GM23338 (cell line): Measurements from ENCODE around the gene KMT2C.
"Not testable (repeated sequence)": the region's sequence is repeated elsewhere in the genome, so short reads cannot be mapped to it uniquely, and the experiment has no call there.

Experiments used
- CREB1 ChIP-seq: fragments of 250-450 bp; sonication (Bioruptor Pico); IDR thresholded peaks from 2 replicates; pipeline ENCODE4 v1.5.0; 2020; ENCODE audit warnings: low read depth, mild to moderate bottlenecking, moderate library complexity
- EZH2 ChIP-seq: fragments of 200-600 bp; sonication (generic); IDR thresholded peaks from one replicate; pipeline ENCODE4 v1.8.0; 2017; ENCODE audit warnings: antibody characterized with exemption, mild to moderate bottlenecking, low read depth; ENCODE audit not compliant: unreplicated experiment
- EZH2phosphoT487 ChIP-seq: fragments of 200-600 bp; sonication (generic); IDR thresholded peaks from one replicate; pipeline ENCODE4 v1.8.1; 2018; ENCODE audit warnings: antibody characterized with exemption; ENCODE audit not compliant: unreplicated experiment
- POLR2AphosphoS5 ChIP-seq: IDR thresholded peaks from 2 replicates; pipeline ENCODE4 v1.6.1; 2016; ENCODE audit warnings: antibody characterized with exemption, low read depth
- REST ChIP-seq: IDR thresholded peaks from one replicate; pipeline ENCODE4 v1.6.1; 2018; ENCODE audit warnings: antibody characterized with exemption; ENCODE audit not compliant: unreplicated experiment
- ZNF331 ChIP-seq: fragments of 250-450 bp; sonication (Bioruptor Pico); IDR thresholded peaks from 2 replicates; pipeline ENCODE4 v1.5.0; 2020; ENCODE audit warnings: low read depth, mild to moderate bottlenecking, moderate library complexity
- TF ChIP-seq, protein P1 (sequence below), 2 experiments: fragments of 200-600 bp in 1 of 2; sonication (generic) in 1 of 2; conservative IDR thresholded peaks; 2 replicates each; pipeline versions ENCODE4 v1.5.1 to v1.6.1; 2016 to 2017; ENCODE audit warnings: antibody characterized with exemption in 2 of 2, low read depth in 2 of 2, mild to moderate bottlenecking in 2 of 2, moderate library complexity in 1 of 2
- TF ChIP-seq, protein P2 (sequence below): fragments of 250-450 bp; sonication (Bioruptor Pico); IDR thresholded peaks from 2 replicates; pipeline ENCODE4 v1.5.0; 2020; ENCODE audit warnings: mild to moderate bottlenecking, moderate library complexity

GRCh38 chr7:152219556-152219955 is 216.2 kb downstream of the KMT2C start:
- TF ChIP-seq EZH2; POLR2AphosphoS5; REST; ZNF331 (CRISPR knock-in tag); EZH2phosphoT487; CREB1 (CRISPR knock-in tag): not testable (repeated sequence)
- TF ChIP-seq, protein P1, sequence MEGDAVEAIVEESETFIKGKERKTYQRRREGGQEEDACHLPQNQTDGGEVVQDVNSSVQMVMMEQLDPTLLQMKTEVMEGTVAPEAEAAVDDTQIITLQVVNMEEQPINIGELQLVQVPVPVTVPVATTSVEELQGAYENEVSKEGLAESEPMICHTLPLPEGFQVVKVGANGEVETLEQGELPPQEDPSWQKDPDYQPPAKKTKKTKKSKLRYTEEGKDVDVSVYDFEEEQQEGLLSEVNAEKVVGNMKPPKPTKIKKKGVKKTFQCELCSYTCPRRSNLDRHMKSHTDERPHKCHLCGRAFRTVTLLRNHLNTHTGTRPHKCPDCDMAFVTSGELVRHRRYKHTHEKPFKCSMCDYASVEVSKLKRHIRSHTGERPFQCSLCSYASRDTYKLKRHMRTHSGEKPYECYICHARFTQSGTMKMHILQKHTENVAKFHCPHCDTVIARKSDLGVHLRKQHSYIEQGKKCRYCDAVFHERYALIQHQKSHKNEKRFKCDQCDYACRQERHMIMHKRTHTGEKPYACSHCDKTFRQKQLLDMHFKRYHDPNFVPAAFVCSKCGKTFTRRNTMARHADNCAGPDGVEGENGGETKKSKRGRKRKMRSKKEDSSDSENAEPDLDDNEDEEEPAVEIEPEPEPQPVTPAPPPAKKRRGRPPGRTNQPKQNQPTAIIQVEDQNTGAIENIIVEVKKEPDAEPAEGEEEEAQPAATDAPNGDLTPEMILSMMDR (conservative IDR thresholded peaks at IDR 0.05; ENCODE audit: low read depth in 2 of 2) = not testable (repeated sequence)
- TF ChIP-seq, protein P2, sequence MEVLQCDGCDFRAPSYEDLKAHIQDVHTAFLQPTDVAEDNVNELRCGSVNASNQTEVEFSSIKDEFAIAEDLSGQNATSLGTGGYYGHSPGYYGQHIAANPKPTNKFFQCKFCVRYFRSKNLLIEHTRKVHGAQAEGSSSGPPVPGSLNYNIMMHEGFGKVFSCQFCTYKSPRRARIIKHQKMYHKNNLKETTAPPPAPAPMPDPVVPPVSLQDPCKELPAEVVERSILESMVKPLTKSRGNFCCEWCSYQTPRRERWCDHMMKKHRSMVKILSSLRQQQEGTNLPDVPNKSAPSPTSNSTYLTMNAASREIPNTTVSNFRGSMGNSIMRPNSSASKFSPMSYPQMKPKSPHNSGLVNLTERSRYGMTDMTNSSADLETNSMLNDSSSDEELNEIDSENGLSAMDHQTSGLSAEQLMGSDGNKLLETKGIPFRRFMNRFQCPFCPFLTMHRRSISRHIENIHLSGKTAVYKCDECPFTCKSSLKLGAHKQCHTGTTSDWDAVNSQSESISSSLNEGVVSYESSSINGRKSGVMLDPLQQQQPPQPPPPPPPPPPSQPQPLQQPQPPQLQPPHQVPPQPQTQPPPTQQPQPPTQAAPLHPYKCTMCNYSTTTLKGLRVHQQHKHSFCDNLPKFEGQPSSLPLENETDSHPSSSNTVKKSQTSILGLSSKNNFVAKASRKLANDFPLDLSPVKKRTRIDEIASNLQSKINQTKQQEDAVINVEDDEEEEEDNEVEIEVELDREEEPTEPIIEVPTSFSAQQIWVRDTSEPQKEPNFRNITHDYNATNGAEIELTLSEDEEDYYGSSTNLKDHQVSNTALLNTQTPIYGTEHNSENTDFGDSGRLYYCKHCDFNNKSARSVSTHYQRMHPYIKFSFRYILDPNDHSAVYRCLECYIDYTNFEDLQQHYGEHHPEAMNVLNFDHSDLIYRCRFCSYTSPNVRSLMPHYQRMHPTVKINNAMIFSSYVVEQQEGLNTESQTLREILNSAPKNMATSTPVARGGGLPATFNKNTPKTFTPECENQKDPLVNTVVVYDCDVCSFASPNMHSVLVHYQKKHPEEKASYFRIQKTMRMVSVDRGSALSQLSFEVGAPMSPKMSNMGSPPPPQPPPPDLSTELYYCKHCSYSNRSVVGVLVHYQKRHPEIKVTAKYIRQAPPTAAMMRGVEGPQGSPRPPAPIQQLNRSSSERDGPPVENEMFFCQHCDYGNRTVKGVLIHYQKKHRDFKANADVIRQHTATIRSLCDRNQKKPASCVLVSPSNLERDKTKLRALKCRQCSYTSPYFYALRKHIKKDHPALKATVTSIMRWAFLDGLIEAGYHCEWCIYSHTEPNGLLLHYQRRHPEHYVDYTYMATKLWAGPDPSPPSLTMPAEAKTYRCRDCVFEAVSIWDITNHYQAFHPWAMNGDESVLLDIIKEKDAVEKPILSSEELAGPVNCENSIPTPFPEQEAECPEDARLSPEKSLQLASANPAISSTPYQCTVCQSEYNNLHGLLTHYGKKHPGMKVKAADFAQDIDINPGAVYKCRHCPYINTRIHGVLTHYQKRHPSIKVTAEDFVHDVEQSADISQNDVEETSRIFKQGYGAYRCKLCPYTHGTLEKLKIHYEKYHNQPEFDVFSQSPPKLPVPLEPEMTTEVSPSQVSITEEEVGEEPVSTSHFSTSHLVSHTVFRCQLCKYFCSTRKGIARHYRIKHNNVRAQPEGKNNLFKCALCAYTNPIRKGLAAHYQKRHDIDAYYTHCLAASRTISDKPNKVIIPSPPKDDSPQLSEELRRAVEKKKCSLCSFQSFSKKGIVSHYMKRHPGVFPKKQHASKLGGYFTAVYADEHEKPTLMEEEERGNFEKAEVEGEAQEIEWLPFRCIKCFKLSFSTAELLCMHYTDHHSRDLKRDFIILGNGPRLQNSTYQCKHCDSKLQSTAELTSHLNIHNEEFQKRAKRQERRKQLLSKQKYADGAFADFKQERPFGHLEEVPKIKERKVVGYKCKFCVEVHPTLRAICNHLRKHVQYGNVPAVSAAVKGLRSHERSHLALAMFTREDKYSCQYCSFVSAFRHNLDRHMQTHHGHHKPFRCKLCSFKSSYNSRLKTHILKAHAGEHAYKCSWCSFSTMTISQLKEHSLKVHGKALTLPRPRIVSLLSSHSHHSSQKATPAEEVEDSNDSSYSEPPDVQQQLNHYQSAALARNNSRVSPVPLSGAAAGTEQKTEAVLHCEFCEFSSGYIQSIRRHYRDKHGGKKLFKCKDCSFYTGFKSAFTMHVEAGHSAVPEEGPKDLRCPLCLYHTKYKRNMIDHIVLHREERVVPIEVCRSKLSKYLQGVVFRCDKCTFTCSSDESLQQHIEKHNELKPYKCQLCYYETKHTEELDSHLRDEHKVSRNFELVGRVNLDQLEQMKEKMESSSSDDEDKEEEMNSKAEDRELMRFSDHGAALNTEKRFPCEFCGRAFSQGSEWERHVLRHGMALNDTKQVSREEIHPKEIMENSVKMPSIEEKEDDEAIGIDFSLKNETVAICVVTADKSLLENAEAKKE (CRISPR knock-in tag) = not testable (repeated sequence)
